K562 treated with DMSO at 1 percent for 24 hours (cell line): ENCODE measurements around the gene TAOK3. TPM values are rescaled to one million over a fixed set of nuclear protein-coding genes. Genes with fewer than 3 reads are reported as not detected.

Source experiments
- total RNA-seq: library from RNA; unstranded; fragments of 300-600 nt; gene quantifications from 2 replicates; pipeline ENCODE4 v1.2.3, GENCODE V29; 2022; ENCODE audit warnings: low read depth; ENCODE audit not compliant: insufficient read depth

The TAOK3 gene
- total RNA-seq: 19.6 and 21.2 TPM in 2 replicates

DNA sequence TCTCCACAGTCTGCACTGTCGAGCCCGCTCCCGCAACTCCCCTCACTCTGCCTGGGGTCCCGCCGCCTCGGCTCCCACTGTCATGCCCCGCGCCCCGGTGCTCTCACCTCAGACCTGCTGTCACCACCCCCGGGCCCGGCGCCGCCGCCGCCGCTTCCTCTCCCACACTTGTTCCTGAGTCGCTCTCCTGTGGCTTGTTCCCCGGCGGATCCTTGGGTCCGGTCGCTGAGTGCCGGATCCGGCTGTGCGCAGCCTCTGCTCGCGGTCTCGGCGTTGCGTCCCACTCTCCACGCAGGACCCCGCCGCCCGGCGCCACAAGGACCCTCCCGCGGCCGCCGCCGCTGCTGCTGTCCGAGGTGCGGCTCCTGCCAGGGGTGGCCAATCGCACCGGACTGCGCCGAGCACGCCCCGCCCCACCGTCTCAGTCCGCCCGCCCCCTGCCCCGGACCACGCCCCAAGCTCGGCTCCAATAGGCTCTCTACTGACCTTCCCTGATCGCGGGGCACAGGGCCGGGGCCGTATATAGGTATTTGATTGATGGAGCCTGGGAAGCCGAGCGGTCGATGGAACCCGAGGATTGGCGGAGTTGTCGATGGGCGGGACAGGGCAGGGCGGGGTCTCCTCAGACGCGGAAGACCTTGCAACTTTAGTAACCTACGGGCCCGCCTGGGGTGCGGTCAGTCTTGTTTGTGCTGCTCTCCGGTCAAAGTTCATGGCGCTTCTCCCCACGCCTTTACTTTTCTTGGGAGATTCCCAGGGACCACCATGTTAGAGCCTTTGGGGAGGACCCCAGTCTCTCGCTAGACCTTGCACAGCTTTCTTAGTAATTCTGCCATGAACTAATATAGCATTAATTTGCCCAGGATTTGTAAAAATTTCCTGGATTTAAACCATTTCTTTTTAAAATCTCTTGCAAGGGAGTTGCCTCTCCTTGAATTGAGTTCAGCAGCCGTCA, at the start of gene TAOK3:
Gene TAOK3, minus strand, starts transcription at position 367 of the 955 bp plus-strand sequence. CDS start 117,340 bp downstream, outside the sequence.

DNA sequence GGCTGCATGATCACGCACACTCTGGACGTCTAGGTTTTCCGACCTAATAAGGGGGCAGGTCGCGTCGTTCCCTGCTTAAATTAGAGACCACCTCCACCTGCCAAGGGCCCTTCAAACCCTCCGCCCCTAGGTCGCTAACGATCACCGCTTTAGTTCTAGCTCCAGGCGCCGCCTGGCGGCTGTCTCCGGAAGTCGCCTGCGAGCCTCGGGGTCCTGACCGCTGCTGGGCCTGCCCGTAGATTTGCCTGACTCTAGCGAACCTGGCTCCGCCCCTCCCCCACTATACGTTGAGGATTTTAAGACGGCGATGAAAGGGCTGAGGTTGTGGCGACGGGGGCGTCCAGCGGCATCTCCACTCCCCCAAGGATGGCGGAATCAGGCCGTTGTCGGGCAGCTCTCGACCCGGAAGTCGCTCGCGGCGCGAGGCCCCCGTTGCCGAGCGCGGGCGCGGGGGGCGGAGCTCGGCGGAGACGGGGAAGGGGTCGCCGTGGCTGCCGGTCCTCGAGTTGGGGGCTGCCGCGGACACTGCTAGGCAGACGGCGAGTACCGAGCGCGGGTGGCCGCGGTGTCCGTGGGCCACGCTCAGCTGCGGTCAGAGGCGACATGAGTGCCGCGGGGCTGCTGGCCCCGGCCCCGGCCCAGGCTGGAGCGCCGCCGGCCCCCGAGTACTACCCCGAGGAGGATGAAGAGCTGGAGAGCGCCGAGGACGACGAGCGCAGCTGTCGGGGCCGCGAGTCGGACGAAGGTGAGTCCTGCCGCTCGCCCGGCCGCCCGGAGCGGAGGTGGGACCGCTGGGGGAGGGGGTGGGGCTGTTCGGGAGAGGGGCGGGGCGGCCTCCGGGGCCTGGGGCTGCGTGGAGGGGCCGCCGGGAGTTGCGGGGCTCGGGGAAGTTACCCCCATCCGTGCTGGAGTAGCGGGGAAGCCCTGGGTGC, 3.6 kb upstream of the TAOK3 start, which contains the start of gene SUDS3:
Gene SUDS3, plus strand, starts transcription at position 467 of the 932 bp plus-strand sequence. Its CDS starts 137 bp downstream, at position 604.

DNA sequence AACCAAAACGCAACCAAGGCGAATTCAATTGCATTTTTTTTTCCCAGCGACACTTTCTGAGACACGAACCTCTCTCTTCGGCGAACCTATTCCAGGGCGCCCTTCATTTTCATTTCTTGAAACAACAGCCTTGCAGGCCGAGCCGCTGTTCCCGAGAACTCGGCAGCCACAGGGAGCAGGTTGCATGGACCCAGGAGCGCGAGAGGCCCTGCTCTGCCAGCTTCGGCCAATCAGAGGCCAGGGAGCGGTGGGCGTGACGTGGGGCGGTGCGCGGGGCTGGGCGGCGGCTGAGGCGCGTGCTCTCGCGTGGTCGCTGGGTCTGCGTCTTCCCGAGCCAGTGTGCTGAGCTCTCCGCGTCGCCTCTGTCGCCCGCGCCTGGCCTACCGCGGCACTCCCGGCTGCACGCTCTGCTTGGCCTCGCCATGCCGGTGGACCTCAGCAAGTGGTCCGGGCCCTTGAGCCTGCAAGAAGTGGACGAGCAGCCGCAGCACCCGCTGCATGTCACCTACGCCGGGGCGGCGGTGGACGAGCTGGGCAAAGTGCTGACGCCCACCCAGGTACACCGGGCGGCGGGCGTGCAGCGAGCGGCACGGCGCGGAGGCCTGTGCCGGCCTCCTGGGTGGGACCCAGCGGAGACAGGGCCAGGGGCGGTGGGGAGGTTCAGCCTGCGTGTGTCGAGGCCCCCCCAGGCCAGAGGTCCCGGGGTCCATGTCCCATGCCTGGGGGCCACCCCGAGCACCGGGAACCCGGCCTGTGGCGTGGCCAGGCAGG, 236.7 kb downstream of the TAOK3 start, which contains the start of gene PEBP1:
Gene PEBP1, plus strand, starts transcription at position 337 of the 771 bp plus-strand sequence. Its CDS starts 86 bp downstream, at position 423.

DNA sequence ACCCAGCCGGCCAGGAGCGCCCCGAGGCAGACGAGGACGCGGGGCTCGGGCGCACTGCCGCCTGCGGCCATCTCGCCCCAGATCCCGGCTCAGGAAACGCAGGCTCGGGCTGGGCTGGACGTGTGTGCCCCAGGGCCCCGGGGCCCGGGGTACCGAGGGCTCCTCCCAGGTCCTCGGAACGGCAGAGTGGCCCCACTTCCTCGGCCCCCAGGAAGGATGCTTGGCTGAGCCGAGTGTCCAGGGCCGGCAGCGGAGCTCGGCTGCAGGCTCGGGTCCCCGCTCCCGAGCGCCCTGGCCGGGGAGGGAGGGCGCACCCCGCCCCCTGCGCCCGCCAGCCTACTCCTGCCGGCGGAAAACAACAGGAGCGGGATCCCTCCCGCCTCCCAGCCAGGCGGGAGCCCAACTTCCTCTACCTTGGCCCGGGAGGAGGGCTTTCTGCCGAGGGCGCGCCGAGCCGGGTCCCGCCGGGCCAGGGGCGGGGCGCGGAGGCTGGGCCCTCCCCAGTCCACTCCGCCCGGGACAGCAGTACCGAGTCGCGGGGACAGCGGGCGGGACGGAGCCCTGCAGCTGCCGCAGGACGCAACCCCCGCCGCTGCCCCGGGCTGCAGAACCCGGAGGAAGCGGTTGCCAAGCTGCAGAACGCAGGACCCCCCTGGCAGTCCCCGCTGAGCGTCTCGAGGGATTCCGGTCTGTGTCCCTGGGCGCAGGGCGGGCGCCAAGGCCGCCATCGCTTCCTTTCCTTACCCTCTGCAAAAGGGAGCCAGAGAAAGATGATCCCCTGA, 268.9 kb downstream of the TAOK3 start, which contains the start of gene VSIG10:
Gene VSIG10, minus strand, starts transcription at position 411 of the 782 bp plus-strand sequence. Its CDS starts 340 bp downstream, at position 71.

Other genes starting within 250 kb of the TAOK3 start
- gene PEBP1, start 236.8 kb downstream of the TAOK3 start, total RNA-seq: 83.0 and 88.4 TPM in 2 replicates
- gene SUDS3, start 3.6 kb upstream of the TAOK3 start, total RNA-seq: 13.8 and 15.7 TPM in 2 replicates